ENCODE data around the gene ELF5.

Gene ELF5

DNA sequence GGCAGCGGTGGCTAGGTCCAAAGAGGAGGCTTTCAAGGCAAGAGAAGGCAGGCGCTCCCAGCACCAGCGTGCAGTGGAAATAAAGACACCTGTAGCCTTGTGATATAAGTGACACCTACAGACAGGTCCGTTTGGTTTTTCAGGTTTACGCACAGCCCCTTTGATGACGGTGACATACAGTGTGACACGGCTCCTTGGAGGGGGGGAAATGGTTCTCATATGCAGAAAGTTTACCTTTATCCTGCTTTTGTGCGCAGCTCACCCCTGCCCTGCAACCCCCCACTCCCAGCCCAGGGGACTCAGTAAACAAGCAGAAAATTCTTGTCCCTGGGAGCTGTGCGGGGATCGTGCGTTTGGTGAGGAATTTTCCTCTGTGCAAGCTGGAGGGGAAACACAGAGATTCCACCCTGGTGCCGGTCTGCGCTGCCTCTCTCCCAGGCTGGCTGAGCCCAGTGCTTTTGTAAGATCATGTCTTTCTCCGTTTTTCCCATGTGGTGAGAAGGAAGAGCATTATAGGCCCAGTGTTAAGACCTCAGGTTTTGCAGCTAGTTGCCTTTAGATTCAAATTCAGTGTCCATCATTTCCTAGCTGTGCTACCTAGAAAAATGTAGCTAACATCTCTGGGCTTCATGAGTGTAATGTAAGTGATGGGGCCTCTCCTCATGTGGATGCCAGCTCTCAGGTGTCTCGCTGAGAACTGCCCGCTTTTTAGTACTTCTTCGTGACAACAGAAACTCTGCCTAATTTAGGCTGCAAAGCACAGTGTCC lies at the start of gene ELF5:
TSS of gene ELF5 (minus strand) at position 113 of the 768 bp plus-strand sequence. CDS start 8,045 bp downstream, outside the sequence.
- DNase-seq (ENCODE audit: low read depth in 2 of 2), result no peak

DNA sequence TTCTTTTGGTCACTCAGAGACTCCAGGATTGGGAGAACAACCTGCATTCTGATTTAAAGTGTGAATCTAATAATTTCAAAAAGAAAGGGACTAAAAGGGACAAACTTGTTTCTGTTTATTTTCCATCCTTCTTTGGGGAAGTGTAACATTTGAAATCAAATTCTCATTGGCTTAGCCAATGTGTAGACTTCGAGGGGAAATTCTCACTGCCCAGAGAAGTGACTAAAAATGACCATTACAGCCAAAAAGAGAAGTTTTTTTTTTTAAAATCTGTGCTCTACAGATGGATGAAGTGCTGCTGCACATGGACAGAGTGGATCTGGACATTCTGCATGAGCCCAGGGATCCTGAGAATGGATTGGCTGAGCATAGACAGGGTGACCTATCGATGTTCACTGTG lies 49.4 kb upstream of the ELF5 start:
- no peak for DNase-seq (ENCODE audit: low read depth in 2 of 2)

DNA sequence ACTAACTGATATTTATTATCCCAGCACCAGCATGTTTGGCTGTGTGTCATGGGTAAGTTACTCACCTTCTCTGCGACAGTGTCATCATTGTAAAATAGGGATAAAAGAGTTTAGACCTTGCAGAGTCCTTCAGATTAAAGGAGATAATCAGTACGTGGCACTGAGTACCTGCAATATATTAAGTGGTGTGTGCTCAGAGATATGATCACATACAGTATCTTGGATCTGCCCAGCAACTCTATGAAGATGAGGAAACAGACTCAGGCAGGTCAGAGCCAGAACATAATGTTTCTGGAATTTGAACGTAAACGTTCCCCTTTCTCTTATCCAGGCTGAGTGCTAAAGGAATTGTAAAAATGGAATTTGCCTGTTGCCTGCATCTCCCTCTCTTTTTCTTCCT lies 46.9 kb upstream of the ELF5 start:
- no peak for DNase-seq (ENCODE audit: low read depth in 2 of 2)

DNA sequence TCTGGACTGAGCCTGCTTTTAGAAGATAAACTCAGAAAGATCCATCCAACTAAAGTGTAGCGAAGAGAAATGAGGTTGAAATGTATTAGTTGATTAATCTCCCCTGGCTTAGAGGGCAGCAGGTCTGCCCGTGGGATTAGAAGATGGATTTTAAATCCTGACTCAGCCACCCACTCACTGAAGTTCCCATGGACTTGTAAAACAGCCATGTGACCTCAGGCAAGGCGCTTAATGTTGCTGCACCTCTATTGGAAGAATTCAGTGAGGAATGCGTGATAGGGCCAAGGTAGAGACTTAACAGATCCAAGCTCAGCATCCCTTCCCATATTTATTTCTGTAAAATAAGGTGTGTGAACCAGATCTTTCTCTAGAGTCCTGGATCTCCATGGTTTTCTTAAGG lies 45.1 kb upstream of the ELF5 start:
- DNase-seq (ENCODE audit: low read depth in 2 of 2), result no peak

DNA sequence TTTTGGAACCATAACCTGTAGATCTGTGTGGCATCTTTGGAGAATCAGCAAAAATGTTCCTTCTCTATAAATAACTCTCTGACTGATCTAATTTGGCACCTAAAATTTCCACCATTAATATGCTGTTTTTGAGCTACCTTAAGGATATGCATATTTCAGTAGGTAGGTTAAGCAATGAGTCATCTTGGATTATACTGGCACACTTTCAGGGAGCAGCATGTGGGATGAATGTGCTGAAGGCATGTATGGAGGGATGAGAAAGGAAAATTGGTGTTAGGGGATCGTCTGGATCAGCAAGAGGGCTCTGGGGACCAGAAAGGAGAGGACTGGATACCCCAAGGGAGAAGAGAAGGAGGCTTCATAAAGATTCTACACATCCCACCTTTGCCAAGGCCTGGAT lies 44.6 kb upstream of the ELF5 start:
- DNase-seq (ENCODE audit: low read depth in 2 of 2), result no peak

DNA sequence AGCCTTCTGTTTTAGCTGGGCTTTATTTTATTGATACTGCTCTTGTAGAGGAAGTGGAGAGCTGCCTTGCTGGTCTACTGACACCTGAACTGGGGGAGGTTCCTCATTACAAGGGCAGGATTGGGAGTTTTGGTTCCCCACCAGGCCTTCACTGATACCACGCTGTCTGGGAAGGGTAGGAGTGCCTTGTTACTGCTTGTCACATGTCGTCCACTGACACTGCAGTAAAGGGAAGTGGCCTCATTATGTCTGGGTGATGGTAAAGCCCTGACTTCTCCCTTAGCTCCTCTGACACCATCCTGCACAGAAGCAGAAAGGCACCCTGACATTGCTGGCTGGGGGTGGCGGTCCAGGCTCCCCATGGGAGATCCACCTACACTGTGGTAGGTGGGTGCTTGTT lies 38.7 kb upstream of the ELF5 start:
- DNase-seq (ENCODE audit: low read depth in 2 of 2), result no peak

DNA sequence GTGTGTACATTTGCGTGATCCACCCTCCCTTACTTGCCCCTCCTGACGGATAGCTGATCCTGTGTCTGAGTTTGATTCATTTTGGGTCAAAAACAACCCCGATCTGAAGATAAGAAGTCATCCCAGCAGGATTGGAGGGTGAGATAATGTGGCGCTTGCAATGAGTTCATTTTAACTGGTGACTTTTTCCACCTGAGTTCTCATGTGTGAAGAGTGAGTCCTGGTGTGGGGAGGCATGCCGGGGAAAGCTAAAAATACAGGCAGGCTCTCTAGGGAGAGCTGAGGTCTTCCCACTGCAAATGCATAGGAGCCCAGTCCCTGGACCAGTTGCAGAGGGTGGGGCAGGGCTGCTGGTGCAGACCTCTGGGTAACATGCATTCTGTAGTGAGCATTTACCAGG lies 35.7 kb upstream of the ELF5 start:
- DNase-seq (ENCODE audit: low read depth in 2 of 2), result no peak

DNA sequence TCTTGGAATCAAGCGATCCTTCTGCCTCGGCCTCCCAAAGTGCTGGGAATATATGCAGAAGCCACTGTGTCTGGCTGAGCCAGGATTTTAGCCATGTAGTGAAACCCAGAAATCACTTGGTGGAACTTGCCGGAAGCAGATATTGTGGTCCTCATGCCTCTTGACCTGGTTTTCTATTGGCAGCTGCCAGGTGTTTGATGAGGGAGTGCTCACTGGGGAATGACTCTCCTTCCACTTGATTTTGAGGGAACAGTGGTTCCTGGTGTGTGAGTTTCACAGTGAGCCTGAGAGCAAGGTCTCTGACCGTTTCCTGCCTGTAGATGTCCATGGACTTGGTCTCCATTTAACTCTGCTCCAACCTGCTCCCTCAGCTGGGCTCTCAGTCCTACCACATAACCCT lies 34.7 kb upstream of the ELF5 start:
- DNase-seq (ENCODE audit: low read depth in 2 of 2), result no peak

DNA sequence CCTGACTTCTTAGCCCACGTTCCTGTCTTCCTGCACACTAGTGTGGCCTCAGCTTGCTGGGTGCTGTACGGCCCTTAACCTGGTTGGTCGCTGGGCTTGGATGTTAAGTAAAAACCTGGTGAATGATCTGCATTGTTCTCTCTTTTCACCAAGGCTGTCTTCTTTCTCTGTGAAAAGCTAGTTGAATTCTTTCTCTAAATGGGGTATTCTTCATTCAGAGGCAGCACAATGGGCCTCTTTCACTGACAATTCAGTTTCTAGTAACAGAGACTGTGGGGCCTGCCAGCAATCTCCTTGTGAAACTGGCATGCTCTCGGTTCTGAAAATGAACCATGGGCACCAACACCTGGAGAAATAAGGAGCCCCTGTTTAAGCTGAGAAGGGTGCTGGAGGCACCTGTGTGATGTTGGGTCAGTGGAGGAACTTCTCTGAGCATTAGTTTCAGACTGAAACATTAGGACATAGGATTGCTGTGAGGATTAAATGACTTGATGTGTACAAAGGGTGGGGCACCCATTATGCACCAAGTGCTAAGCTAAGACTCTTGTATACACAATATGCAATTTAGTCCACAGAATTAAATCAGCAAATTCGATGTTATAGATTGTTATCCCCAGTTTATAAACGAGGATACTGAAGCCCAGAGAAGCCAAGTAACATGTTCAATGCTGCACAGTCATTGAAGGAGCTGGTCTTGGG lies 33.1 kb upstream of the ELF5 start:
- no peak for DNase-seq (ENCODE audit: low read depth in 2 of 2)

DNA sequence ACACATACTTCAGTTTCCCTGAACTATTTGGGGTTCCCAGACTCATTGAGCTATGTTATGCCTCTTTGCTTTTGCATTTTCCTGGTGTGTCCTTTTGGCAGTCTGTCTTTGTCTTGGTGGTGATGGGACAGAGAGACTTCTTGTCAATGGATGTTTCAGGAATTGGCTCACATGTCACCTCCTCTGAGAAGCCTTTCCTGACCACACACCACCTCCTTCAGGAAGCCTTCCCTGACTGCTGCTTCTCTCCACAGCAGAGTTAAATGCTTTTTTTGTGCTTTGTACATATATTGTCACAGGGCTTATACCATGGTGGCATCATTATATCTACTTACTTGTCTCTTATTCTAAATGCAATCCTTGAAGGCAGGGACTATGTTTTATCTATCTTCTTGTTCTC lies 28.5 kb upstream of the ELF5 start:
- no peak for DNase-seq (ENCODE audit: low read depth in 2 of 2)

DNA sequence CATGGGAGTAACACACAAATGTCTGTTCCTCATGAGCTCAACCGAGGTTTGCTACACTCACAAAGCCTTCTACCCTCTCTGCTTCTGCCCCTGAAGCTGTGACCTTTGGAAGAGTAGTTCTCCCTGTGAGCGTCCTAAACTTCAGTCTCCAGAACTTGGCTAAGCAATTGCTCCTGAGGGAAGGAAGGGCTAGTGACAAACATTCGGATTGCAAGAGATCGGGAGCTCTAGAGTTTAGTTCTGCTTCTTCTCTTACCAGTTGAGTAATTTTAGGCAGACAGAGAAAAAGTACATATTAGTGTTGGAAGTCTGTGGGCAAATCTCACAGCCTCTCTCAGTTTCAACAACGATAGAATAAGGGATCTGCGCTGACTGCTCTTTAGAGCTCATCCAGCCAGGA lies 27.3 kb upstream of the ELF5 start:
- DNase-seq (ENCODE audit: low read depth in 2 of 2), result no peak

DNA sequence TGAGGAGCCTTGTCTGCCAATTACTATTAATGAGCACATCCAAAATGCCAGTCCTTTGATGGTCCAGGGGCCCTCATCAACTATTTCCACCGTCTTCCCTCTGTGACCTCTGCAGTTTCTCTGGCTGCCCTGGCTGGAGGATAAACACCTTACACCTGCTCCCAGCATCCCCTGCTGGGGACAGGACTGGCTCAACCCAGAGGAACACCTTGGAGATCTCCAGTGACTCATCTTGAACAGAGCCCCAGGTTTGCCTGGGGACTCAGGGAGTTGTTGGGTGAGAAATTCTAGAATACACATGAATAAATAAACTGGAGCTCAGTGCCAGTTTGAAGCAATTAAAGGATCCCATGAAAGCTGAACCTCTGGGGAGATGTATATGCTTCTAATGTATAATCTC lies 24.0 kb upstream of the ELF5 start:
- no peak for DNase-seq (ENCODE audit: low read depth in 2 of 2)

DNA sequence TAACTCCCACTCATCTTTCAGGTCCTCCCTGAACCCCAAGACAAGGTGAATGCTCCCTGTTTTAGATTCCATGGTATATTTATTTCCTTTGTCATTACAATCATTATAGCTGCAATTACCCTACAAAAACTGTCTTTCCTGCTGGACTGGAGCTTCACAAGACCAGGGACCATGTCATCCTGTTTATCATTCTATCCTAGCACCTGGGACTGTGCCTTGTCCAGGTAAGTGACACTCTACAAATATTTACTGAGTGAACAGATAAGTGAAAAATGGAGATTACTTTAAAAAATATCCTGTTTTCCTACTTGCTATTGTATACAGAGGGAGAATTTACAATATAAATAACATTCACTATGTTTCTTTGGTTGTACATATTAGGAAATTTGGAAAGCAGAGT lies 22.5 kb upstream of the ELF5 start:
- DNase-seq (ENCODE audit: low read depth in 2 of 2), result no peak

DNA sequence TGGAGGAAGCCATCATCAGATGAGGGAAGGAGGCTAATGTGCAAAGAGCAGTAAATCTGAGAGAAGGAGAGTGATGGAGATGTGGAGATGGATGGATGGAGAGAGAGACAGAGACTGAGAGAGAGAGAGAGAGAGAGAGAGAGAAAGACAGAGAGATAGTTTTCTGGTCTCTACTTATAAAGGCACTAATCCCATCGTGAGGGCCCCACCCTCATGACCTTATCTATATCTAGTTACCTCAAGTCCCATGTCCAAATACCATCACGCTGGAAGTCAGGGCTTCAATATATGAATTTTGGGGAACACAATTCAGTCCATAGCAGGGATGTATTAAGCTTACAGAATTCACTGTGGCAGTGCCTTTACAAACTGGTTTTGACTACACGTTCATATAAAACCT lies 21.2 kb upstream of the ELF5 start:
- DNase-seq (ENCODE audit: low read depth in 2 of 2), result no peak

DNA sequence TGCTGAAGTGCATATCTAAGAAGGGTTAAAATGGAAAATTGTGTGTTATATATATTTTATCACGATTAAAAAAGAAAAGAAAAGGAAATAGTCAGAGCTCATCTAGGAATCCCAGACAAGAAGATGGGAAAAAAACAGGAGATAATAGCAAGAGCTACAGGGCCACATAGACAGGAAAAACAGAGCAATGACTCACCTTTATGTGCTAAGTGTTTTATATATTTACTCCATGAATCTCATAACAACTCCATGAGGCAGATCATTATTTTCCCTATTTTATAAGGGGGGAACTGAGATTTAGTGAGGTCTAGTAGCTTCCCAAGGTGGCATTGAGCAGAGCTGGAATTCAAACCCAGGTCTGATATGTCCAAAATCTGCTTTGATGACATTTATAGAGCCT lies 18.1 kb upstream of the ELF5 start:
- DNase-seq (ENCODE audit: low read depth in 2 of 2), result no peak

DNA sequence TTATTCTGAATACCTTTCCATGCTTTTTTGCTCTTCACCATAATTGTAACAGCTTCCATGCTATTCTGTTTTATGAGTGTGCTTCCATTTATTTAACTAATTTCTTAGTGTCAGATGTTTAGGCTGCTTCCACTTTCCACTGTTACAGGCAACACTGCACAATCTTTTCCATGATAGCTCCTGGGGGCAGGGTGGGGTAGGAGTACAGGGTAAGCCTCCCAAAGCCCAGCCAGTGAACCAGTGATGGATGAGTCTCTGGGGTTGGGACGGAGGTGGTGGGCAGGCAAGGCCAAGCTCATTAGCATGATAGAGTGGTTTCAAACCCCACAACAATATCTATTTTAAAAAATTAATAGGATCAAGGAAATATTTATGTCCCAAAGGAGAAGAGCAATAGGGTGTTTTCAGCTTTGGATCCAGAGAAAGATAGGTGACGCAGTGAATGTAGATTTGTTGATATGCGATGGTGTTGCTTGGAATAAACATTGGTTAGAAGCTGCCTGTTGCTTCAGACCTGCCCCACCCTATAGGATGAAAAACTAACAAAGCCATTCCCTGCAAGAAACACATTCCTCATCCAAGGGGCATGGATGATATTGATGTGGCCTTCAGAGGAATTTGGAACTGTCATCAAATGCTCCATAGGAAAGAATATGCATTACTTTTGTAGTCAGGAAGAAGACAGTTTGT lies 17.1 kb upstream of the ELF5 start:
- DNase-seq (ENCODE audit: low read depth in 2 of 2), result no peak

DNA sequence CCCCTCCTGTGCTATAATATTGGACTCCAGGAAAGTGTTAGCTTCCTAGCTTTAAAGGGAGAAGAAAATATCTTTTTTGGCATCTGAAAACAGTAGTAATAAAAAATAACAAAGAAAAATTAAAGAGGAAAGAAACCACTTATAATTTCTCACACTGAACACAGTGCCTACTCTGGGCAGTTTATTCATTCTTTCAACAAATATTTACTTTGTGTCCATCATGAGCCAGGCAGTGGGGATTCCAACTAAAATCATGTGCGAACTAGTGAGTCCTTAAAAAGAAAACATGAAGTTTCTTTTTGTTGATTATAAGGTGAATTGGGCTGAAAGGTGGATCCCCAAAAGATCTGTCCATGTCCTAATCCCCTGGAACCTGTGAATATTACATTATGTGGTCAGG lies 16.0 kb upstream of the ELF5 start:
- no peak for DNase-seq (ENCODE audit: low read depth in 2 of 2)

DNA sequence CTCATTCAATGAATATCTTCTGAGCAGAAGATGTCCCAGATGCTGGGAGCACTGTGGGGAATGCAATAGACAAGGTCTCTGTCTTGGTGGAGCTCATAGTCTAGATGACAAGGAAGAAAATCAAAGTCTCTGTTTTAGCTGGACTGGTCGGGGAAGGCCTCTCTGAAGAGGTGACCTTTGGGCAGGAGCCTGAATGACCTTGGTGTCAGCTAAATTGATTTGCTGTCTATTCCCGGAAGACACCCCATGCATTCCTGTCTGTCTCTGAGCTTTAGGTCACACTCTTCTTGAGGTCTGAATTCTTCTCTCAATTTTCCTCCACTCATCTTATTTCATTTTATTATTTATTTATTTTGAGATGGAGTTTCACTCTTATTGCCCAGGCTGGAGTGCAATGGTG lies 14.5 kb upstream of the ELF5 start:
- no peak for DNase-seq (ENCODE audit: low read depth in 2 of 2)

DNA sequence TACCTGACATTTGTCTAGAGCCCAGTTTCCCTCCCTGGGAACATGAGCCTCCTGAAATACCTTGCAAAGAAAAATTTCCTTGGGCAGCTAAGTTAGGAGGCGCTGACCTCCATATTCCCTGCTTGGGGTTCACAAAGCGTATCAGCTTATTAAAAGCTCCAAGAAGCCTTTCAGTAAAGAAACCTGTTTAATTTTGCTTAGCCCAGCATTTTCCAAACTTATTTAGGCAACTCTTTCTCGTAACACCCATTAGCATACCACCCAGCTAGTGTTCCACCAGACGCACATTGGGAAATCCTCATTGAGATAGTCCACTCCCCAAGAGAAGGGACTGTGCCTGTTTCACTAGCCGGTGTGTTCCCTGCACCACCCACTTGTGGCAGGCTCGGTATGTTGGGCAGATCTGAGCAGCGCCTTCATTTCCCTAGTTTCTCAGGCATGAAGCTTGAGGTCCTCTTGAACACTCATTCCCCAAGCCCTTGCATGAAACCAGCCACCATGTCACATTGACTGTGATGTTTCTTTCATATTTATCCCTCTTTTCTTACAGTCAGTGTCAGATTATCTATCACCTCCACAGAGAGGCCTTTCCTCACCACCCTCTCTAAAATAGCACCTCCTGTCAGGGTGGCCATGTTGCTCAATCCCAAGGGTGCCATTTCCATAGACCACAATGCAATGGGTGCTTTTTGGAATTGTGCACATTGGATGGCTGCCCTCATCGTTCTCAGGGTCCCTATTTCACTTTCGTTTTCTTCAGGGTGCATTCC lies 12.5 kb upstream of the ELF5 start:
- DNase-seq (ENCODE audit: low read depth in 2 of 2), result no peak

DNA sequence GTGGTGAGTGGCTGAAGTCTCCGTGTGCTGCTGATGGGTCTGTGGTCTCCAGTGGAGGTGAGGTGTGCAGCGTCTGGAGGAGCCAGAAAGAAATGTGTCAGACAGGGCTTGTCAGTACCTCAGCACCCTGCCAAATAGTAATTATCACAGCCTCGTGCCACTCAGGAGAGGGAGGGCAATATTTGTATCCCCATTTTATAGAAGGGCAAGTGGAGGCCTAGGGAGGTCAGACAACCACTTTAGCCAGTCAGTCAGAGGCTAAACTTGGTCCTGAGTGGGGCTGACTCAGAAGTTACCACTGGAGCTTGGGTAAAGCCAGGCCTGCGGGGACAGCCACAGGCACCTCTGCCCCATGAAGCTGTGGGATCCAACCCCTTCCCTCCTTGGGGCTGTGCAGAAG lies 11.5 kb upstream of the ELF5 start:
- DNase-seq (ENCODE audit: low read depth in 2 of 2), result no peak

DNA sequence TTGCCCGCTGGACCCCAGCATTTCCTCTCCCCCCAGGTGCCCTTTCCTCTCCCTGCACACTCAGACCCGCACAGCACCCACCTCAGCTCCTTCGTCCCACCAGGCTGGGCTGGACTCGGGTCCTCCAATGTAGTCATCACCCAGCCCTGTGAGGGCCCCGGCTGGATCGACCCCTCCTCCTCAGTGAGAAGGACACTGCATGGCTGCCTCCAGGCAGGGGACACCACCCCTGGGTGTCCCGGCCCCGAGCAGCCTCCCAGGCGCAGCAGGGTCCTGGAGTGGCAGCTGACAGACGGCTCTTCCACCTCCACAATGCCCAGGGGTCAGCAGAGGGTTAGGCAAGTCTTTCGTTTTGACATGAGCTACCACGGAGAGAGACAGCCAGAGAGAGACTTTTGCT lies 11.1 kb upstream of the ELF5 start:
- no peak for DNase-seq (ENCODE audit: low read depth in 2 of 2)

DNA sequence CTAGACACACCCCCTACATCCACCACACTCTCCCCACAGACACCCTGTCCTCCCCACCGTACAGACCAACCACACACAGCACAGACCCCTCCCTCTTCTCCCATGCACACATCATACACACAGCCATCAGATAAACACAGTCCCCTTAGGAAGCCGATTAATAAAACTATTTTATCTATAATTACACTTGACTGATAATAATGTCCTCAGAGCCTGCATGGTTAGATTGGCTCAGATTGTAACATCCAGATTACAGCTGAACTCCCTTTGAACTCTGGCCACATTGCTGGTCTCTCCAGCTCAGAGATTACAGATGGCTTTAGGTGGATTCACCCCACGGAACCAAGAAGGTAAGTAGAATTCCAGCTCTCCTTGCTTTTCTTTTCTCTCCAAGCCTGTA lies 9.5 kb upstream of the ELF5 start:
- no peak for DNase-seq (ENCODE audit: low read depth in 2 of 2)

All from stimulated activated CD4-positive, alpha-beta T cell treated with anti-CD3 and anti-CD28 coated beads, Interleukin-4, amount 100 ng/mL, for 48 hours (primary cell).